Aorta (tissue), 5 donors: Measurements from ENCODE around the gene ANAPC2. TPM values are rescaled to one million over a fixed set of nuclear protein-coding genes. Genes with fewer than 3 reads are reported as not detected.

Experiments used
- ATAC-seq: fragments of 200-7000 bp; cut with Tn5 transposase; one replicate; pipeline ENCODE4 v1.9.1; 2022; ENCODE audit warnings: moderate library complexity; ENCODE audit not compliant: low FRiP score
- DNase-seq, 2 donors: peaks; one replicate each; pipeline ENCODE4 v3.0.0-alpha.2; 2020
- H3K27ac ChIP-seq, 2 donors: one replicate each; pipeline ENCODE4 v1.5.1; 2013; ENCODE audit warnings: low read length in 2 of 2, mild to moderate bottlenecking in 2 of 2, moderate library complexity in 2 of 2, control low read depth in 1 of 2, inconsistent platforms in 1 of 2, low read depth in 1 of 2
- H3K27me3 ChIP-seq, 2 donors: one replicate each; pipeline ENCODE4 v1.6.1; 2013; ENCODE audit warnings: control low read depth in 1 of 2, low read length in 1 of 2, mild to moderate bottlenecking in 1 of 2, moderate library complexity in 1 of 2; ENCODE audit not compliant: insufficient read depth in 2 of 2, control insufficient read depth in 1 of 2
- H3K36me3 ChIP-seq, 2 donors: one replicate each; pipeline ENCODE4 v1.6.1; 2013; ENCODE audit warnings: control low read depth in 1 of 2, low read length in 1 of 2, mild to moderate bottlenecking in 1 of 2; ENCODE audit not compliant: insufficient read depth in 2 of 2, control insufficient read depth in 1 of 2
- H3K4me1 ChIP-seq, 2 donors: one replicate each; pipeline ENCODE4 v1.6.1; 2013; ENCODE audit warnings: low read length in 2 of 2, control low read depth in 1 of 2, mild to moderate bottlenecking in 1 of 2, moderate library complexity in 1 of 2; ENCODE audit not compliant: insufficient read depth in 2 of 2, control insufficient read depth in 1 of 2
- H3K4me3 ChIP-seq, 2 donors: one replicate each; pipeline ENCODE4 v1.5.1; 2013; ENCODE audit warnings: low read length in 2 of 2, control low read depth in 1 of 2, mild to moderate bottlenecking in 1 of 2
- H3K9me3 ChIP-seq: one replicate; pipeline ENCODE4 v1.6.1; 2013; ENCODE audit warnings: mild to moderate bottlenecking, low read length; ENCODE audit not compliant: control insufficient read depth
- WGBS, 2 donors: extraction: QIAGEN DNeasy Blood & Tissue Kit; methylation state at CpG; one replicate each; pipeline ENCODE4 v1.1.7; 2013; 5-methylcytosine and 5-hydroxymethylcytosine counted together
- intact Hi-C, 2 donors: fragments of 100-400 bp; cut with DNase I; formaldehyde crosslinking; loops; one replicate each; pipeline versions ENCODE4 v1.14.2 to v1.15.0; 2022
- polyA plus RNA-seq, 2 donors: library from polyadenylated mRNA; stranded (reverse); fragments of 200-250 nt; gene quantifications; one replicate each; pipeline ENCODE4 v1.2.3, GENCODE V29; 2013
- total RNA-seq, 2 donors: library from RNA; stranded (reverse); fragmentation: NEBNext Ultra II Directional; extraction: Animal tissue kit (Norgen Biotek cat#: 25700); gene quantifications; one replicate each; pipeline ENCODE4 v1.2.1, GENCODE V29; 2021
- donor health status: healthy with polysubstance abuse.
- donor health status: Bipolar disorder and iron deficiency.
- donor health status: DM: no; HTN: no; CAD: no.
- donor health status: DM: no; HTN: no; CAD: no.
- donor health status: DM: yes; HTN: yes; CAD: no.

The ANAPC2 gene
- total and polyA plus RNA-seq, 4 donors, result 13.3 to 84.5 (median 46.4) TPM

DNA sequence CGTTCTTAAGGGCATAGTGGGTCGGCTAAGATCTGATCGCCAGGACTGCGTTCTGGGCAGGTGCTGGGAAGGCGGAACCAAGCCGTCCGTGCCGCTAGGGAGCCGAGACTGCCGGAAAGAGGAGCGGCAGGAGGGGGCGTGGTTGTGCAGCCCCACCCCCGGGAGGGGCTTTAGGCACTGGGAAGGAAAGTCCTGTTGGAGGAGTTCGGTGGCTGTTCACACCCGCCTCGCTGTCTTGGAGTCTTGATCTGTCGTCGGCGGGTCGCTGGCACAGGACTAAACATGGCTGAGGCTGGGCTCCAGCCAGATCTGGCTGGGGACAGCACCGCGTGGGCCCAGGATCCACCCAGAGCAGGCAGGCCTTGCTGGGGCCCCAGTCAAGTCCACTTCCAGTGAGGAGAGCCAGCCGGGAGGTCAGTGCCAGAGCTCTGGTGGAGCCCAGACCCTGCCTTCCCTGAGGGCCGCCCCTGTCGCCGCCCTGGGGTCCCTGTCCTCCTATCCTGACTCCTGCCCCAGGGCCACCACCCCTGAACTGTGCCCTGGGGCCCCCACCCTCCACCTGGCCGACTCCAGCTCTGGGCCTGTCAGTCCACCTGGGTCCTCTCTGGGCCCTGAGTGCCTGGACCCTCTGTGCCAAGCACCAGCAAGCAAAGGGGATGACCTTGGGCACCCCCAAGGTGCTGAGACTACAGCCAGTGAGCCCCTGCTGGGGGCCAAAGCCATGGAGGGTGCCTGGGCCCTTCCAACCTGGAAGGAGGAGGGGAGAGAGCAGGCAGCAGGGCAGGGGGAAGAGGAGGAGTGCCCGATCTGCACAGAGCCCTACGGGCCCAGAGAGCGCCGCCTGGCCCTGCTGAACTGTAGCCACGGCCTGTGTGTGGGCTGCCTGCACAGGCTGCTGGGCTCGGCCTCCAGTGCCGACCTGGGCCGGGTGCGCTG lies 29.2 kb upstream of the ANAPC2 start:
- intact Hi-C loops, result no loop called here
- ATAC-seq (peak; percentile 41), DNase-seq (no peak)
- Histone ChIP-seq H3K4me1 (no peaks in the 10 kb centered on the region), H3K4me3 (no peak overlapping the region), H3K36me3 (no peaks in the 10 kb centered on the region), H3K27me3 (no peaks in the 10 kb centered on the region), H3K9me3 (no peaks in the 10 kb centered on the region), H3K27ac (no peak overlapping the region)
- WGBS, 2 donors, result 76 to 80% methylated on average over 36 of the region's 36 CpGs

DNA sequence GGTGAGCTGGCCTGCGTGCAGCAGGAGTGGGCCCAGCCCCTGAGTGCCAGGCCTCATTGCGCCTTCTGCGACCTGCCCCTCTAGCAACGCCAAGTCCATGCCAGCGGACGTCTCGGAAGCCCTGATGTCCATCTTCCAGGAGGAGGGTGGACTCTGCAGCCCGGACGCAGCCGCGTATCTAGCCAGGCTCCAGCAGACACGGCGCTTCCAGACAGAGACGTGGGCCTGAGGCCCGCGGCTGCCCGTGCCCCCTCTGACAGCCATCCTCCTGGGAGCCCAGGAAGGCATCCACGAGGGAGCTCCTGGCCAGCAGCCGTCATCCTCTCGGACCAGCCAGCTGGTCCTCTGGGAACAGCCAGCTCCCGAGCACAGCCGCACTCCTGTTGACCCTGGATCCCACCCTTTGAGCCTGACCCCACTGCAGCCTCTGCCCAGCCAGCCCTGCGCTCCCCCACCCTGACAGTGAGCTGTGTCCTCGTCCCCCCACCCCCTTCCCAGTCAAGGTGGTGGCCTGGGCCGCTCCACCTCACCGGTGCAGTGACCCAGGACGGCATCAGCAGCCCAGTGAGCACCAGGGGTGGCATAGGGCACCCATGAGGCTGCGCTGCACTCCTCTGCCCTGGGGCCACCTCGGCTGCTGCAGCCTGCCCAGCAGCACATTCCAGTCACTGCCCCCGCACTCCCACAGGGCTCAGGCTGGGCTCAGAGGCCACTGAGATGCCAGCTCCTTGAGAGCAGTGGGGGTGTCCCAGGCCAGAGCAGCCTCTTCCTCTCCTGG lies 28.0 kb upstream of the ANAPC2 start:
- intact Hi-C loops, result no loop called here

DNA sequence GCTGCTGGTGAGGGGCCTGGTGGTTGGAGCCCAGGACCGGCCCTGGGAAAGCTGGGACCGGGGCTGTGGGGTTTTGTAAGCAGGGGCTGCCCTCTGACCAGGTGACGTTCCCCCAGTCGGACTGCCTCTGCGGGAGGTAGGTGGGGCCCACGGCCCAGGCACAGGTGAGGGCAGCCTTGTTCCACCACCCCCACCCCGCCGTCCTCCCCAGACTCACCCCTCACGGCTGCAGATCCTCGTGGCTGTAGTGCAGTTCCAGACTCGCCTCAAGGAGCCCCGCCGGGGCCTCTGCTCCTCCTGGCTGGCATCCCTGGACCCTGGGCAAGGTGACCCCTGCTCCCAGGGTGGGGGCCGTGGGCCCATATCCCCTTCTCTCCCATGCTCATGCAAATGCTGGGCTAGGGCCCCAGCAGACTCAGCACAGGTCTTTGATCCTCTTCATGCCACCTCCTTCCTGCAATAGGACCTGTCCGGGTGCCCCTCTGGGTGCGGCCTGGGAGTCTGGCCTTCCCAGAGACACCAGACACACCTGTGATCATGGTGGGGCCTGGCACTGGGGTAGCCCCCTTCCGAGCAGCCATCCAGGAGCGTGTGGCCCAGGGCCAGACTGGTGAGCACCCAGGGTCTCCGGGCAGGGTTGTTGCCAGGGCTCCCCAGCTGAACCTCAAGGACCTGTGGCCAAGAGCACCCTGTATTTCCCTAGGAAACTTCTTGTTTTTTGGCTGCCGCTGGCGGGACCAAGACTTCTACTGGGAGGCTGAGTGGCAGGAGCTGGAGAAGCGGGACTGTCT lies 27.0 kb upstream of the ANAPC2 start:
- WGBS, 2 donors, result 91 to 94% methylated on average over 21 to 22 of the region's 22 CpGs
- Histone ChIP-seq H3K27me3 (no peaks in the 10 kb centered on the region), H3K9me3 (no peaks in the 10 kb centered on the region), H3K36me3 (no peaks in the 10 kb centered on the region), H3K4me3 (no peak overlapping the region), H3K4me1 (no peaks in the 10 kb centered on the region), H3K27ac (no peak overlapping the region)
- intact Hi-C loops, result no loop called here
- ATAC-seq (no peak), DNase-seq (no peak)

More for the DNA sequence above, 28.0 kb upstream of the ANAPC2 start:
- no peak overlapping the region for H3K27ac ChIP-seq
- ATAC-seq, result no peak
- H3K4me1 ChIP-seq, result no peaks in the 10 kb centered on the region
- WGBS, 2 donors, result 87 to 90% methylated on average over 29 to 30 of the region's 30 CpGs
- H3K36me3 ChIP-seq, result no peaks in the 10 kb centered on the region
- no peak for DNase-seq
- no peaks in the 10 kb centered on the region for H3K9me3 ChIP-seq
- H3K27me3 ChIP-seq, result no peaks in the 10 kb centered on the region
- H3K4me3 ChIP-seq, result no peak overlapping the region

DNA sequence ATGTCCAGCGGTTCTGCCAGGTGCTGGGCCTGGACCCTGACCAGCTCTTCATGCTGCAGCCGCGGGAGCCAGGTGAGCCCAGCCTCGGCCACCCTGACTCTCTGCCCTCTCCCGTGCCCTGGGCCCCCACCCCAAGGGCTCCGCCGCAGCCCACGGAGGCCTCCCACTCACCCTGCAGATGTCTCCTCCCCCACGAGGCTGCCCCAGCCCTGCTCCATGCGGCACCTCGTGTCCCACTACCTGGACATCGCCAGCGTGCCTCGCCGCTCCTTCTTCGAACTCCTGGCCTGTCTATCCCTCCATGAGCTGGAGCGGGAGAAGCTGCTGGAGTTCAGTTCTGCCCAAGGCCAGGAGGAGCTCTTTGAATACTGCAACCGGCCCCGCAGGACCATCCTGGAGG lies 26.3 kb upstream of the ANAPC2 start:
- Histone ChIP-seq H3K9me3 (no peaks in the 10 kb centered on the region), H3K36me3 (no peaks in the 10 kb centered on the region), H3K27me3 (no peaks in the 10 kb centered on the region), H3K4me1 (no peaks in the 10 kb centered on the region), H3K27ac (no peak overlapping the region), H3K4me3 (no peak overlapping the region)
- intact Hi-C loops, result no loop called here
- ATAC-seq (no peak), DNase-seq (no peak)
- WGBS, 2 donors, result 92 to 93% methylated on average over 19 of the region's 19 CpGs

DNA sequence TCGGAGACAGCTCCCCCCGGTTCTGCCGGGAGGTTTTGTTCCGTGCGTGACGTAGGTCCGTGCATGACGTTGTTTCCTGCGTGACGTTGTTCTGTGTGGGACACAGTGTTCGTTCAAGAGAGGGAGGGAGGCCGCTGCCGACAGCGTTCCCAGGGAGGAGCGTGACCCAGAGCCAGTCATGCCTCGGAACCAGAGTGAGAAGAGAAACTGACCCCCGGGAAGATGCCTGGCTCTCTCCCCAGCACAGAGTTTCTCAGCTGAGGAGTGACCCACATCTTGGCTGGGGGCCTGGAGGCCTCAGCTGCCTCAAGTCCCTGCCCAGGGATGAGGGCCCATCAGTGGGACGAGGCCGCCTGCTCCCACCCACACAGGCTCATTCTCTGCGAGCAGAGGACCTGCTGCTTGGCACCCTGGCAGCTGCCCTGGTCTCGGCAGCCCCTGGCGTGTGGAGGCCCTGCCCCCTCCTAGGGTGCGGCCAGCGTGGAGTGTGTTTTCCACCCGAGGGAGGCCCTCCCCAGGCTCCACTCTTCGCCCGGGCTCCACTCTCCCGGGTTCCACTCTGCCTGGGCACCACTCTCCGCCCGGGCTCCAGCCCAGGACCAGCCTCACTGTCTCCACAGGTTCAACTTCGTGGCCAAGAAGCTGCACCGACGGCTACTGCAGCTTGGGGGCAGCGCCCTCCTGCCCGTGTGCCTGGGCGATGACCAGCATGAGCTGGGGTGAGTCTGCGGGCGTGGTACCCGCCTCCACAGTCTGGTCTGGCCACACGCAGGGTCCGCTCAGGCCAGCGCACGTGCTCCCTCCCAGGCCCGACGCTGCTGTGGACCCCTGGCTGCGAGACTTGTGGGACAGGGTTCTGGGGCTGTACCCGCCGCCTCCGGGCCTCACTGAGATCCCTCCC lies 25.1 kb upstream of the ANAPC2 start:
- DNase-seq (no peak), ATAC-seq (no peak)
- no peaks in the 10 kb centered on the region for H3K27me3 ChIP-seq
- H3K27ac ChIP-seq, result no peak overlapping the region
- H3K4me3 ChIP-seq, result no peak overlapping the region
- H3K9me3 ChIP-seq, result no peaks in the 10 kb centered on the region
- intact Hi-C loops, result no loop called here
- no peaks in the 10 kb centered on the region for H3K36me3 ChIP-seq
- WGBS, 2 donors, result 89% methylated on average over 49 of the region's 49 CpGs
- H3K4me1 ChIP-seq, result no peaks in the 10 kb centered on the region

DNA sequence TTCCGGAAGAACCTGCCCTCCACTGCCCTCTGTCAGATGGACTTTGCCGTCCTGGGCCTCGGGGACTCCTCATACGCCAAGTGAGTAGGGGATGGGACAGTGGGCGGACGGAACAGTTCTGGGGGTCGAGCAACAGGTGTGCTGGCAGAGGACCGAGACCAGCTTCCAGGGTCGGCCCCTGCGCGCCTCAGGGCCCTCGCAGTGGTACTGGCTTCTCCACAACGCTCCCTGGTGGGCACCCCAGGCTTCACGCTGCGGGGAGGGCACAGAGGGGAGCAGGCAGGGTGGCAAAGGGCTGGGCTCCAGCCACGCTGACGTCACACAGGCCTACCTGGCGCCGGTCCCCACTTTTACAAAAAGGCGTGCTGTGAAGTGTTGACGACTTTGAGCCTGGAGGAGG lies 24.2 kb upstream of the ANAPC2 start:
- DNase-seq, result no peak
- intact Hi-C loops, result no loop called here
- ATAC-seq, result no peak
- no peaks in the 10 kb centered on the region for H3K9me3 ChIP-seq
- H3K27me3 ChIP-seq, result no peaks in the 10 kb centered on the region
- H3K27ac ChIP-seq, result no peak overlapping the region
- H3K4me3 ChIP-seq, result no peak overlapping the region
- no peaks in the 10 kb centered on the region for H3K4me1 ChIP-seq
- H3K36me3 ChIP-seq, result no peaks in the 10 kb centered on the region
- WGBS, 2 donors, result 84 to 86% methylated on average over 19 to 21 of the region's 21 CpGs

DNA sequence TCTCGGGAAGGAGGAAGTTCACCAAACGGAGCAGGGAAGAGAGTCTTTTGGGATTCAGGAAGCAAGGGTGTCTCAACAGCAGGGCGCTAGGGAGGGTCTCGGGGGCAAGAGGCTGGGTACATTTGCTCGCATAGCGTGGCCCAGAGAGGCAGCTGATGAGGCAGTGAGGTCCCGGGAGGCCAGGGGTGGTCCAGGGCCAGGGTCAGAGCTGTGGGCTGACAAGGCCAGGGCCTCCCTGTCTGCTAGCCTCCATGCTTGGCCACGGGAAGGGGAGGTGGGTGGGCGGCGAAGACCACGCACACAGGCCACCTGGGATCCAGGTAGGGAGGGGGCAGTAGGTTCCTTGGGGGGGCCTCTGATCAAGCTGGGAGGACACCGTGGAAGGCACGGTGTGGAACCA lies 23.2 kb upstream of the ANAPC2 start:
- Histone ChIP-seq H3K4me1 (no peaks in the 10 kb centered on the region), H3K27me3 (no peaks in the 10 kb centered on the region), H3K27ac (no peak overlapping the region), H3K9me3 (no peaks in the 10 kb centered on the region), H3K36me3 (no peaks in the 10 kb centered on the region), H3K4me3 (no peak overlapping the region)
- no peak for DNase-seq
- whole genome bisulfite sequencing, 2 donors, result 76 to 88% methylated on average over 13 of the region's 13 CpGs
- no peak for ATAC-seq
- intact Hi-C loops, result no loop called here

DNA sequence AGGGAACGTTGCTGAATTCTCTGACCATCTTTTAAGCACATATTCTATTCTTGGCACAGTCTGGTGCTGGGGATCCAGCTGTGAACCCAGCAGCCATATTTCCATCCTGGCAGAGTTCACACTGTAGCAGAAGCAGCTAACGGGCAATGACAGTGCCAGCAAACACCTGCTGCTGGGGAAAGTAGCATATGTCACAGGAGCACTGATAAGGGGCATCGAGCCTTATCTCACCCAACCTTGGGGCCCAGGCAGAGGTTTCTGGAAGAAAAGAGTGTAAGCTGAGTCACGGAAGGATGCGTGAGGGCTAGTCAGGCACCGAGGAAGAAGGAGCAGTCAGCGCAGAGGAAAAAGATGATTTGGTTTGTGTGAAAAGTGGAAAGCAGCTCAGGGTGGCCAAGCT lies 18.2 kb upstream of the ANAPC2 start:
- 75% methylated on average over 7 of the region's 7 CpGs for WGBS, 2 donors
- H3K4me1 ChIP-seq, result no peaks in the 10 kb centered on the region
- no peak for DNase-seq

More for the DNA sequence above, 18.2 kb upstream of the ANAPC2 start:
- intact Hi-C loops, result no loop called here
- Histone ChIP-seq H3K27me3 (no peaks in the 10 kb centered on the region), H3K36me3 (no peaks in the 10 kb centered on the region), H3K4me3 (no peak overlapping the region), H3K27ac (no peak overlapping the region), H3K9me3 (no peaks in the 10 kb centered on the region)
- ATAC-seq, result no peak
